CD4-positive, alpha-beta T cell treated with Interleukin-6 at 100 ng/mL for 8 hours (primary cell): Measurements from ENCODE around the gene ODAD2.
A peak's percentile ranks its signal among the peaks of the same experiment; 100 is the strongest.
"Not testable (repeated sequence)": the region's sequence is repeated elsewhere in the genome, so short reads cannot be mapped to it uniquely, and the experiment has no call there.

ENCODE experiments used
- DNase-seq: peaks from one replicate; pipeline ENCODE4 v3.0.0-alpha.2; 2020; ENCODE audit warnings: mixed read lengths, low spot score

Gene ODAD2

DNA sequence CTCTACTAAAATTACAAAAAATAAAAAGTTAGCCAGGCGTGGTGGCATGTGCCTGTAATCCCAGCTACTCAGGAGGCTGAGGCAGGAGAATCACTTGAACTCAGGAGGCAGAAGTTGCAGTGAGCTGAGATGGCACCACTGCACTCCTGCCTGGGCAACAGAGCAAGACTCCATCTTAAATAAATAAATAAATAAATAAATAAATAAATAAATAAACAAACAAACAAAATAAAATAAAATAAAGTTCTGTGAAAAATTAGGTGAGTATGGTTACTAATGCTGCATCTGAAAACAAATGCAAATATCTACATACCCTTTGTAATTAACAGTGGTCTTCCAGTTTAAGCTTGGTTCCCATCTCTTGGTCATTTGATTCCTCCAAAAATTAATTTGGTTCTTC, 28.1 kb downstream of the ODAD2 start:
- DNase-seq: not testable (repeated sequence)

DNA sequence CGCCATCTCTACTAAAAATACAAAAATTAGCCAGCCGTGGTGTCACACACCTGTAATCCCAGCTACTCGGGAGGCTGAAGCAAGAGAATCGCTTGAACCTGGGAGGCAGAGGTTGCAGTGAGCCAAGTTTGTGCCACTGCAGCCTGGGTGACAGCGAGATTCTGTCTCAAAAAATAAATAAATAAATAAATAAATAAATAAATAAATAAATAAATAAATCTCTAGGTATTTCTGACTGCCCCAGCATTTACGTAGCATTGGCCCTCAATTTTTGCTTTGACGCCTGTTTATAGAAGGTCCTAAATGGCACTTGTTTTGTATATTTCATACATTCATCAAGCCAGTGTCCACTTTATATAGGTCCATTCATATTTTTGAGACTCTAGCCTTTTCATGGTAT, 28.9 kb downstream of the ODAD2 start:
- not testable (repeated sequence) for DNase-seq

DNA sequence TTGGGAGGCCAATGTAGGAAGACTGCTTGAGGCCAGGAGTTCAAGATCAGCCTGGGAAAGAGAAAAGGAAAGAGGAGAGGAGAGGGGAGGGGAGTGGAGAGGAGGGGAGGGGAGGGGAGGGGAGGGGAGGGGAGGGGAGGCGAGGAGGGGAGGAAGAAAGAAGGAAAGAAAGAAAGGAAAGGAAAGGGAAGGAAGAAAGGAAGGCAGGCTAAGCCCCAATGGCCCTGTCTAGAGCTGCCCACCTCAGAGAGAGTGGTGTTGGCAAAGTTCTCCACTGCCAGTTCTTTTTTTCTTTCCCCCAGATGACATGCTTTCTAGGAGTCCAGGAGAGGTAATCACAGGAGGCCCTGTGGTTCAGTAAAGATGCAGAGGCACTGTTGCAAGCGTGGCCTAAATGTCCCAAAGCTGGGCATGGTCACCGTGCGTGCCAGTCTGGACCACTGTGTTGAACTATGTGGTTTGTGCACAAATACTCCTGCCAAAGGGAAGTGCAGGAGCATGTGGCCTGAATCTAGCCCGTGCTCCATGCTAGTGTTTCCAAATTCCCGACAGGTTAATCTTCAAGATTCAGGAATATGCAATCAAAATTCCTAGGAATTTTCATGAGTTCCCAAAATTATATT, 39.7 kb downstream of the ODAD2 start:
- DNase-seq: no peak

DNA sequence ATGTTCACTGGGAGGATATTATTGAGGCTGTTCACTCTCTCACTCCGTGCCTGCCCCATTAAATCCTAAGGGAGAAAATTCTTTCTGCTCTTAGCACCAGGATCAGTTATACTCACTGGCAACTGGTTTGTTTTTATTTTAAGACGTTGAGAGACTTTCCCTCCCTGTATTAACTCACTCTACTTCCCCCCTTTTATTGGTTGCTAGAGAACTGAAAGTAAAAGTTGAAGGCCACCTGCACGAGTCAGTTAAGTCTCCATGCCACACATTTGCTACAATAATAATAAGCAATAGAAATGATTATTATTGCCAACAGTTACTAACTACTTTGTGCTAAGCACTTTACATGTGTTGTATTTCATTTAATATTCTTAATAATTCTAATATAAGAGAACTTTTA, 40.5 kb downstream of the ODAD2 start:
- DNase-seq: not testable (repeated sequence)

DNA sequence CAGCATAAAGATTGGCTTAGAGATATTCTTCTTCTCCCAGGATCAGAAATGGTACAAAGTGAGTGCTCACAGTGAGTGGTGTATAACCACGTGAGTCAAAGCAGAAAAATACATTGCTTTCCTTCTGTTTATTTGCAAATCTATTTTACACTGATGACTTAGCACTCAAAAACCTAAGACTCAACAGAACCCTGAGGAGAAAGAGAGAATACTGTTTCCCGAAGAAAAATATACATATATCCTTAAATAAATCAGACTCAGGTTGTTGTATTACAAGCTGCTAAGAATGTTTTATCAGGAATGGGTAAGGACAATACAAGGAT, 48.7 kb downstream of the ODAD2 start:
- no peak for DNase-seq

DNA sequence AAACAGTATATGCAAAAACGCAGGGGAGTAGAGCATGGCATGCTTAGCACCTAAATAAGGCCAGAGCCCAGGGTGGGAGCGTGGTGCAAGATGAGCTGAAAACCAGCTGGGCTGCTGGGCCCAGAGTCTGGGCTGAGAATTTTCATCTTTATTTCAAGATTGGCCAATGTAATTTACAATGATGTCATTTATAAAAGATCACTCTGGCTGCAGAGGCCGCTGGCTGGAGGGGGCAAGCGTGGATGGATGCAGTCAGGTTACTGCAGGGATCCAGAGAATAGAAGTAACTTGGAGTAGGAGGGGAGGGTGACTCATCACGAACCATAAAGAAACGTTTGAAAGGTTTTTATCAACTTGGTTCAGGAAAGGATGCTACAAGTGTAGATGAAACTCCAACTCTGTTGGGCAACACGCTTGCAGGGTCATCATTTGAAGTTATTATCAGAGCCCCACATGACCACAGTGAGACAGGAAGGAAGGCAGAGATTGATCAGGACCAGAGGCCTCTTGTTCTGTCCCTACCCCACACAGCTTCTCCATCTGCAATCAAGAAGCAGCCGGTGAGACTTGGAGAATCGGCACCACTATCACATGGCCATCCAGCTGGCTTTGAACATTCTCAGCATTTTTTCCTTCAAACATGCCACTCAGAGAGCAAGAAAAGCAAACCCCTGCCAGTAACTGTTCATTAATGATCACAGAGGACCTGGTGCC, 49.2 kb downstream of the ODAD2 start:
- DNase-seq: no peak

DNA sequence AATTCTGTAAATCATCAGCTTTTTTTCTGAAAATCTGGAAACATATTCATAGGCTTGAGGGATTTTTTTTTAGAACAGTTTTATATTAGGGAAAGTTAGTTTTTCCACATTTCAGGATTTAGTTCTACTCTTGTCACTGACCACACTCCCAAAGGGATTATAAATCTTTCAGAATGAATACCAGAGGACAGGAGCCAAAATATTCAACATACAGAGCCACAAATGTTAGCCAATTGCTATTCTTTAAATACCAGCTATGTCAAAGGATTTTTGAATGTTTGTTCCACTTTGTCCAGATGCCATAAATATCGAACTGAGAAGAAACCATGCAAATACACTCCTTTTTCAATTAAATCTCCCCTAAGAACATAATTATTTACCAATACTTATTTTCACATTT, 50.7 kb downstream of the ODAD2 start:
- DNase-seq: no peak

DNA sequence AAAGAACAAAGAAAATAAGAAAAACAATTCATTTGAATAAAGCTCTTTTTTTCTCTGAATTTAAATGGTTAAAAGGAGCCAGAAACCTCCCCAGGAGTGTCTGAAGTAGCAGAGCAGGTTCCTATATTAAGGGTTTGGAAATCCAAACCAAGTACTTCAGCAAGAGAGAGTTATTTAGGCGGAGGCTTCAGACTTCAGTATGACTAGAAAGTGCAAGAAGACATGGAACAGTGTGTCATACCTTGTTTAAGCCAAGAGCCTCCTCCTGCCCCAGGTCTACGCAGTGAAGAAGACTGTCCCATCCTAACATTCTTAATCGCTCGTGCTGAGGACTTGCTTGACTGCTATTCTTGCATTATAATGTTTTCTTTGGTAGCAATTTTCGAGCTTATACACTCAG, 51.3 kb downstream of the ODAD2 start:
- DNase-seq: no peak

DNA sequence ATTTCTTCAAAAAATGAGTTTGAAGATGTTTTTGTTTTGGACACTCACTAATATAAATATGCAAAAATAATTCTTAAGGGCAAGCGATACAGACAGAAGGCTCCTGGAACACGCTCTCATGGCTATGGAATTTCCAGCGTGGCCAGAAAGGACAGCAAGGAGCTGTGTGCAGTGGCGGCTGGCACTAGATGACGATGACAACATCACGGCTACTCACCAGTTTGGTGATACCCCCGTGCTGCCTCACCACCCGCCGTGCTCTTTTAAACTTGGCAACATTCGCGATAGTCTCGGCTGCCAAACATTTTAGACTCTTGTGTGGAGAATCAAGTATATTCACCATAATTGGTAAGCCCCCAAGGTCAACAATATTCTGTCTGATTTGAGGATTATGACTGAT, 54.9 kb downstream of the ODAD2 start:
- no peak for DNase-seq

DNA sequence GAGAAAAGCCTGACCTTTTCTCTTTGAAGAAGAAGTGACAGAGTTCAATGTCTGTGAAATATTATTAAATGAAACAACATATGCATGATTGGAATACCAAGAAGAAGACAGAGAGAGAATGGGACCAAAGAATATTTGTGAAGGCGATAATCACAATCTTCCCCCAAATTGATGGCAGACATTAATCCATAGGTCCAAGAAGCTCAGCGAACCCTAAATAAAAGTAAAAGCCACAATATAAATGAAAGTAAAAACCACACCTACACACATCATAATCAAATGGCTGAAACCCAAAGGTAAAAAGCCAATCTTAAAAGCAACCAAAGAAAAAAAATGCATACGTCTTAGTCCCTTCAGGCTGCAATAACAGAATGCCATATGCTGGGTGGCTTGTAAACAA, 84.0 kb downstream of the ODAD2 start:
- no peak for DNase-seq

DNA sequence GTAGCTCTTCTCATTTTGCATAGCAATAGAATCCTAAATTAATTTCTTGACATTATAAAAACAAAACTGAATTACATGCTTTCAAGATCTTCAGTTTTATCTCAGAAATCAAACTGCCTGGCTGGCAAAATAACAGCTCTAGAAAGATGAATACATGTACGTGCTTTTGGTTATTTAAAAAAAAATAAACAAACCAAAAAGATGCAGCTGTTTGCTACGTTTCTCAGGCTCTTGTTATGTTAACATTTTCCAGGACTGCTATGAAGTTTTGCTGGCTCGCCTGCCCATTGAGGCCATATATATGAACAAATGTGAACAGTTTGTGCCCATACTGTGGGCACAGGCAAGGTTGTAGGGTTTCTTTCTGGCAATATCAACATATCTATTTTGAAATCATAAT, 86.6 kb downstream of the ODAD2 start:
- DNase-seq: no peak

DNA sequence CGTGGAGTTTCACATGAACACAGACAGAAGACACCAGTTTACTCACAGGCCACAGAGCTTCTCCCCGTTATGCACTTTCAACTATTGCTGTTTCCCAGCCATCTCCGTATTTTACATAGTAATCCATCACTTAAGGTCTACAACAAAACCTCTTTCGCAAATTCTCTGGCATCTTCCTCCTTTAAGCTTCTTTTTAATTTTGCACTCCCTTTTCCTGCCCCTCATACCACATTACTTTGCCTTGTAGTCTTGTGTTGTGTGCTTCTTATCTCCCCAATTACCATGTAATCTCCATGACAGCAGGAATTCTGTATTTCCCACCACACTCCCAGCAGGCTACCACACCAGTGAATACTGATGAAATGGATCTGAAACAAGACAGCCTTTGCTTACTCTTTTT, 87.3 kb downstream of the ODAD2 start:
- DNase-seq: no peak

DNA sequence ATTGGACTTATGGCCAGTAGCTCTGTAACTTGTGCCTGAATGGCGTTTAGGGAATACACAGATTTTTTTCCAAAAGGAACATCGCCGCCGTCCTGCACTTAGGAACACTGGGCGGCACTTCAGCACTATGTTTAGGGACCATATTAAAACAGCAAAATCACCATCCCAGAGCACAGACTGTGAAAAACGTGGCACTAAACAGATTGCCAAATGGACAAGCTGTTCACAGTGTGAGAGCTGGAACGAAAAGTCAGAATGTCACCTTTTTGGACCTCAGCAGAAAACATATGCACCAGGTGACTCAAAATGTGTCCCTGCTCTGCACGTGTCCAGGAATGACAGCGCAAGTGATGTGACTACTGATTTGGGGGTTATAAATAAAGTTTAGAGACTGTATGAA, 87.9 kb downstream of the ODAD2 start:
- no peak for DNase-seq

DNA sequence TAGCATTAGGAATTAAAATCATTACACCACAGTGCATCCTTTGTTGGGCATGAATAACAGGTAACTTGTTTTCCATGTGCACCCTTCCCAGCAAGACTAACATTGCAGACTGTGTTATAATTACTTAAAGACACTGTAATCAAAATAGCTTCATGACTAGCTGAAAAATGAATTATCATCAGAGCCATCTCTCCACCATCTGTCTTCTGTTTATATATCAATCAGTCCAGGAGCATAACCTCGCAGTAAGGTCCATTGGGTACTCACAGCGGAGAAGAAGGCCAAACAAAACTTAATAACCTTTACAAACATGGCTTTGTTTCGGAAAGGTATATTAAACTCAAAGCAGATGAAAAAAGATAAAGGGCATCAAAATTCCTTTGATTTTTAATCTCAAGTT, 90.6 kb downstream of the ODAD2 start:
- DNase-seq: no peak

DNA sequence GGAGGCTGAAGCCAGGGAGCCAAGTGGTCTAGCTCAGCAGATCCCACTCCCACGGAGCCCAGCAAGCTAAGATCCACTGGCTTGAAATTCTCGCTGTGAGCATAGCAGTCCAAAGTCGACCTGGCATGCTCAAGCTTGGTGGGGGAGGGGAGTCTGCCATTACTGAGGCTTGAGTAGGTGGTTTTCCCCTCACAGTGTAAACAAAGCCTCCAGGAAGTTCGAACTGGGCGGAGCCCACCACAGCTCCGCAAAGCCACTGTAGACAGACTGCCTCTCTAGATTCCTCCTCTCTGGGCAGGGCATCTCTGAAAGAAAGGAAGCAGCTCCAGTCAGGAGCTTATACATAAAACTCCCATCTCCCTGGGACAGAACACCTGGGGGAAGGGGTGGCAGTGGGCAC, 99.4 kb downstream of the ODAD2 start:
- DNase-seq: peak; percentile 17

DNA sequence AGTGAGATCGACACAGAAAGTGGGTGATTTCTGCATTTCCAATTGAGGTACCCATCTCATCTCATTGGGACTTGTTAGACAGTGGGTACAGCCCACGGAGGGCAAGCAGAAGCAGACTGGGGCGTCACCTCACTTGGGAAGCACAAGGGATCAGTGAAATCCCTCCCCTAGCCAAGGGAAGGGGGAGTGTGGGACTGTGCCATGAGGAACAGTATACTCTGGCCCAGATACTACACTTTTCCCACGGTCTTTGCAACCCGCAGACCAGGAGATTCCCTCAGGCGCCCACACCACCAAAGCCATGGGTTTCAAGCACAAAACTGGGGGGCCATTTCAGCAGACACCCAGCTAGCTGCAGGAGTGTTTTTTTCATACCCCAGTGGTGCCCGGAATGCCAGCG, 99.8 kb downstream of the ODAD2 start:
- no peak for DNase-seq

DNA sequence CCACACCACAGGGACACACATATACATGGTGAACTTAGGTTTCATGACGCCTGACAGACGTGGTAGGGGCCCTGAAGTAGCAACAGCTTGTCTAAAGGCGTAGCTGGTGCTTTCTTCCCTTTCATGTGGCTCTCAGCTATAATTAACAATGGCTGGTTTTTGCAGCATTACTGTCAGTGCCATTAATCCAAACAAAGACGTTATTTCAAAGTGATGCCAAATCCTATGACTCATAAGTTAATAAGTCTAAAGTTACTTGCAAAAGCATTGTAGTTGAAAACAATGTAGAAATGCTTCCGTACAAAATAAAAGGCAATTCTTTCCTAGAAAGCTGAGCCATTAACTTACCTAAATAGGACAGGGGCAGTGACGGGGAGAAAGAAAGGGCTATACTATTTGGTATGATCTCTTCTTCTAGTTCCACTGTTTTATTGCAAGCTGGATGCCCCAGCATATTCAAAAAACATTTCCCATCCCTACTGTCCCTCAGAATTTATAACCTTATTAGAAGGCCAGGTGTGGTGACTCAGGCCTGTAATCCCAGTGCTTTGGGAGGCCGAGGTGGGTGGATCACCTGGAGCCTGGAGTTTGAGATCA, 105.4 kb downstream of the ODAD2 start:
- DNase-seq: no peak

DNA sequence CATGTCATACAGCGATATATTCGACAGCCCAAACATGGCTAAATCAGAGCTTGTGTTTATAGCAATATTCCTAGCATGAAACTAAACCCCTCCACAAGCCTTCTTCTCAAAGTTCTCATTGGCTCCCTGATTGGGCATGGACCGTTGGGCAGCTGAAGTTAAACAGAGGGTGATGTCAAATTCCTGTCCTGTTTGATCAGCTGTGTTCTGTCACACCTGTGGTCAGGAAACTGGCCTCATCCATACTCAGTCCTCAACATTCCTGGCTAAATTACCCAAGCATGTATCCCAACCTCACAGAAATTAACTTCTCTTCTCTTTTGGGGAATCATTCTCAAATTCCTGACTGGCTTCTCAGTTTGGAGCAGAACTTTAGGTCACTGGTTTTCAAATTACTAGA, 107.9 kb downstream of the ODAD2 start:
- DNase-seq: no peak

DNA sequence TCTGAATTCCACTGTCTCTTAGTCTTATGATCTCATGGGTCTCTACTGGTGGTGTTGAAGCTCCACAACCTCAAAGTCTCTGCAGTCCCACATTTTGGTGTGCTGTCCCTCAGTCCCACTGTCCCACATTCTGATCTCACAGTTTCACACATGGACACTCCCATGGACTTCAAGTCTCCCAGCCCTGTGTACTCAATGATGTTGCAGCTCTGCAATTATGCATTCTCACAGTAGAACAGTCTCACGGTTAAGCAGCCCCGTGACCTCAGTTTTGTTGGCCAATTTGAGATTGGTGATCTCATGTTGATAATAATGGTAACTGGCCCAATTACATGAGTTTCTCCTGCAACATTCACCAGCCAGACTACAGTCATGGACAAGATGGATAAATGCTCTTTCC, 109.4 kb downstream of the ODAD2 start:
- DNase-seq: no peak

DNA sequence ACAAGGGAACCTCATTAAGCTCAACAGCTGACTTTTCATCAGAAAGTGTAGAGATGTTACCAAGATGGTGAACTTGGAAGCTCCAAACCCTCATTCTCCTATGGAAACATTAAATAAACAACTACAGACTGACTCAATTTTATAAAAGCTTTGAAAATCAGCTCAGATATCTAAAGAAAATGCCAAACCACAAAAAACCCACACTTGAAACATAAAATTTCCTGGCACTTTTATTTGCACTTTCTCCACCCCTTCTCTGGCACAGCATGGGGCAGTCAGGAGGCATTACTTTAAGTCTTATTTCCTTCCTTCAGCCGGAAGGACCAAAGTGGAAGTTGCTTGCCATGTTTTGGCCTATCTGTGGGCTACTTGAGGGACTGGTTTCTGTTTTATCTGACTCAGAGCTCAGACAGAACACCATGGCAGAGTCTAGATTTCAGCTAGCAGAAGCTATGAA, 114.7 kb downstream of the ODAD2 start:
- DNase-seq: no peak

DNA sequence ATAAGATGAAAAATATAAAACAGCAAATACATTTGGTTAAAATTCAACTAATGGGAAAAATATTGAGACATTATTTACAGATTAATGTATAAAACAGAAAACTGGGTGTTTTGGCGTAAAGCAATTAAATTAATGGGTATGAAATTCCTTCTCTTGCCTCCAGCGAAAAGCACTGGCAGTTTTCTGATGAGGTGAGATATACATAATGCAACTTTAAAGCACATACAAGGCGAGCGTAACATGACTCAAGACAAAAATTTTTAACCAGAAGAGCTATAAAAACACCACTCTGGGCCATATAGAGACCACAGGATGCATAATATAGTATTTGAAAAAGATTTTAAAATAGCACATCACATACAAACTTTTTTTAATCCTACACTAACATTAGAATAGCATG, 120.6 kb downstream of the ODAD2 start:
- no peak for DNase-seq

DNA sequence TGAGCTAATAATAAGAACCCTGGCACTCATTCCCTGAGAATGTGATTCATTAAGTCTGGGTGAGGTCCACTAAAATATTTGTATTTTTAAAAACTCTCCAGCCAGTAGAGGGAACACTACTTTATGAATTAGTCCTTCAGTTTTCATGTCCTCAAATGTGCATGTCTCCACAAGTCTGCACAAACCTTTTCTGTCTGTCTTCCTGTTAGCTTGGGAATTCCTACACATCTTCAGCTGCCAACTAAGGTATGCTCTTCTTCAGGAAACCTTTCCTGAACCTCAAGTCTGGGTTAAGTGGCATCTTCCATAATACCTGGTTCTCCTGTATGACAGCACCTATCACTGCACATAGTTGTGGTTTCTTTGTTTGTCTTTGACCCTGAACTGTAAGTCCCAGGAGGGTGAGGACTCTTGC, 133.7 kb downstream of the ODAD2 start:
- DNase-seq: no peak

DNA sequence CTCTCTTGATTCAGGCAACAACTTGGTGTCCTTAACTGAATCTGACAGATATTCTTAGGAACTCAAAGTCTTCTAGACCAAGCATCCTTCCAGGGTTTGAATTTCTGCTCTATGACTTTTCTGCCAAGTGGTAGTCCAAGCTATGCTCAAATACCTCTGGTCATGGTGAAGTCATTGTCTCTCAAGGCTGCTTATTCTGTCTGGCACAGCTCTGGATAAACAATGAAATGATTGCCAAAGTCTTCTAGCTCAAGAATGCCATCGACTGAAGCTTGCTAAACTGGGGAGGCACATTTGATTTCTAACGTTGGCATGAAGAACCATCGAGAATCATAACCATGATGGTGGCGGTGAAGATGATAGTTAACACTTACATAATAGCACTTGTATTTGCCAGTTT, 137.1 kb downstream of the ODAD2 start:
- DNase-seq: no peak

DNA sequence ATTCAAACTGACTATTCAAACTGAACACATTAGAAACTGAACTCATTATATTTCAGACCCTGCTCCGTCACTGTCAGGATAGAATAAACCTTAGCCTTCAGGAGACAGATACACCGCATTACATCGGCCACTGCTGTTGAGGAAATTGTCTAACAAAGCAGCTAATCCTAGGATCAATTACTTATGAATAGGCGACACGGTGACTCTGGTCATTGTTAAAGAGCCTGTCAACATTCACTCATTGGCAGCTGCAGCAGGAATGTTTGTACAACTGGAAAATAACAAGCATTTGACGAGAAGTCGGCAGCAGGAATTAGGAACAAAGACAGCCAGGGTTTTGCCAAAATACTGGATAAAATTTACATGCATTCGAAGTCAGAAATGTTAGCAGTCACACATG, 141.3 kb downstream of the ODAD2 start:
- no peak for DNase-seq
